IPS-NIHi7 (cell line): Measurements from ENCODE around the gene S100P.
"Not testable (repeated sequence)": the region's sequence is repeated elsewhere in the genome, so short reads cannot be mapped to it uniquely, and the experiment has no call there.

Experiments
- DNase-seq: peaks from one replicate; pipeline ENCODE4 v3.0.0; 2012; ENCODE audit warnings: mixed read lengths; ENCODE audit errors: extremely low spot score

Gene S100P

DNA sequence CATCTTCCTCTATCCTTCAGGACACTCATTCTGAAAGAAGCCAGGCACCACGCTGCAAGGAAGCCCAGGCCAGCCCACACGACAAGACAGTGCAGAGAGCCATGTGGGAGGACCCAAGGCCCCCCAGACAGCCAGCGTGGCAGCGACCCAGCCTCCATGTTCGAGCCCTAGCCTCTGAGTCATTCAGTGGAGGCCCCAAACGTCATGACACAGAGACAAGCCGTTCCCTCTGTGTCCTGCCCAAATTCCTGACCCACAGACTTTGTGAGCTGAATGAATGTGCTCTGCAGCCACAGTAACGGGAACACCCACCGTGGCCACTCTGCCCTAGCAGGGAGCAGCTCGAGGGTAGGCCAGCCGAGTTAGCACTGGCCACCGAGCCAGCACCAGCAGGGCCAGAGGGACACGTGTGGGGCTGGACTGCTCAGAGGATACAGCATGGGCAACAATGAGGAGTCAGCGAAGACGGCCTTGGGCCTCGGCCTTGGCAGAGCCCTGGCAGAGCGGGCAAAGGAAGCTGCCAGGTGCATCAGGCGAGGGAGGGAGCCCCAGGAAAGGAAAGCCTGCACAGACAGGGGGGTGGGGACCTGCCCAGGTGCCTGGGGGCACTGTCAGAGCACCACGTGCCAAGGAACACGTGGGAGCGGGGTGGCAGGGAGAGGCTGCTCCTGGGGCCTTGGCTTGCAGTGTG lies 30.9 kb downstream of the S100P start:
- no peak for DNase-seq

GRCh38 chr4:6725427-6725961 lies 31.8 kb downstream of the S100P start:
- DNase-seq = not testable (repeated sequence)

GRCh38 chr4:6727081-6727942 lies 33.6 kb downstream of the S100P start:
- no peak for DNase-seq

DNA sequence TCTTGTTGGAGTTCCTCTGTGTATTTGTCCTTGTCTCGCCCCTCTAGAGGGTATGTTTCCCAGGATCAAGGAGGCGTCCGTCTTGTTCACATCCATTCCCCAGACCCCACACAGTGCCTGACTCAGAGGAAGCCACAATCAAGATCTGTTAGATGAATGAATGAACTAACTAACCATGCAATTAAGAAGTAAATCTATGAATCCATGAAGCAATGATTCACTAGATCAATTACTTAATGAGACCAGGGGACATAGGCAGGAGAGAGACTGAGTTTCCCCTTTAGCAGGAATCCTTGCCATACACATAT lies 34.2 kb downstream of the S100P start:
- no peak for DNase-seq

- no peak for DNase-seq
Measured at GRCh38 chr4:6728320-6729029, 34.8 kb downstream of the S100P start.

GRCh38 chr4:6730603-6731317 lies 37.1 kb downstream of the S100P start:
- DNase-seq = no peak

GRCh38 chr4:6731318-6731675 lies 37.6 kb downstream of the S100P start:
- DNase-seq = no peak

DNA sequence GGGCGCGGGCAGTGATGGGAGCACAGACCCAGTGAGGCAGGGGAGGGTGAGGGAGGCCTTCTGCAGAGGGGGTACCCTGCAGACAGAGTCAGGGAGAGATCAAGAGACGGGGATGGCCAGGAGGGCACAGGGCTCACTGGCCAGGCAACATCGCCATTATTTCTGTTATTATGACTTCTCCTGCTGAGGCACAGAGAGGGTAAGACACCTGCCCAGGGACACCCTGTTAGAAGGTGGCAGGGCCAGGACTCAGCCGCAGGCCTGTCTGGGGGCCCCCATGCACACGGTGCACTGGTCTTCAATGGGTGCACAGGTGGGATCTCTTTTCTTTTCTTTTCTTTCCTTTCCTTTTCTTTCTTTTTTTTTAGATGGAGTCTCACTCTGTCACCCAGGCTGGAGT lies 38.1 kb downstream of the S100P start:
- DNase-seq = no peak

- DNase-seq = no peak
Measured at GRCh38 chr4:6732441-6733357, 39.0 kb downstream of the S100P start.

DNA sequence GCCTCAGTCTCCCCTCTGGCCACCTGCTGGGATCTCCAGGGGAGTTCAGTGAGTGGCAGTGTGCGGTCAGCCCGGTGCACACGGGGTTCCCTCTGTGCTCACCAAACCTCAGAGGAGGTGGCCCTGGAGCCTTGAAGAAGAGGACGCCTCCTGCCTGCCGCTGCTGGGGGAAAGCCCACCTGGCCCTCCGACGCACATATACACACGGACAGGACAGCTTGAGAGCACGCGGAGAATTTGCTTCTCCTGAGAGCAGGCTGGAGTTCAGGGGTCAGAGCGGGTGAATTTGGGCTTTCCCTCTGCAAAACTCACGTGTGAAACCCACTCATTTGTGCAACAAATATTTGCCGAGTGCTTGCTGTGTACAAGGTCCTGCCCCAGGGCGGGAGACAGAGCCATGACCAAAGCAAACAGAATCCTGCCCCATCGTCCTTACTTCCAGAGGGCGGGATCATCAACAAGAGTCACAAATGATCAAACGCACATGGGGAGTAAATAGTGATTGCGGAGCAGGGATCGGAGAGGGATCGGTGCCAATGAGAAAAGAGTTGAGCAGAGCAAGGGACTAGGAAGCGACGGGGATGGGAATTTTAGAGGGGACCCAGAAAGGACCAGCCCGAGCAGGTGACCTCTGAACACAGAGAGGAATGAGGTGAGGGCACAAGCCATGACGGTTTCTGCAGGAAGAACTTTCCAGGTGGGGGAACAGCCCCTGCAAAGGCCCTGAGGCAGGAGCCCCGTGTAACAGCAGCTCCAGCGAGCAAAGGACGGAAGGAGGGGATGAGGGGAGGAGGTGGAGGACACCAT lies 39.9 kb downstream of the S100P start:
- peak; percentile 6 for DNase-seq

GRCh38 chr4:6734165-6734786 lies 40.6 kb downstream of the S100P start:
- DNase-seq = peak; percentile 6

GRCh38 chr4:6739920-6740319 lies 46.2 kb downstream of the S100P start:
- DNase-seq = no peak

GRCh38 chr4:6740347-6740746 lies 46.7 kb downstream of the S100P start:
- no peak for DNase-seq

- no peak for DNase-seq
Measured at GRCh38 chr4:6742507-6742906, 48.8 kb downstream of the S100P start.

GRCh38 chr4:6742989-6743388 lies 49.3 kb downstream of the S100P start:
- DNase-seq = no peak
